H1 (cell line): ENCODE results near the gene FAM200B. TPM values are rescaled to one million over a fixed set of nuclear protein-coding genes. Genes with fewer than 3 reads are reported as not detected.
A peak's percentile ranks its signal among the peaks of the same experiment; 100 is the strongest.

Experiments used
- ATF3 ChIP-seq: IDR thresholded peaks from 2 replicates; pipeline ENCODE4 v1.6.1; 2011; ENCODE audit warnings: low read depth, mild to moderate bottlenecking, low read length; ENCODE audit not compliant: insufficient read depth
- CTCF ChIP-seq, 3 experiments: IDR thresholded peaks; 1 replicate in 2 of 3; 2 replicates in 1 of 3; pipeline versions ENCODE4 v1.5.1 to v1.6.1; 2011; ENCODE audit warnings: low read length in 3 of 3, mild to moderate bottlenecking in 3 of 3, inconsistent platforms in 2 of 3, low read depth in 1 of 3, moderate library complexity in 1 of 3; ENCODE audit not compliant: insufficient read depth in 1 of 3; ENCODE audit errors: control extremely low read depth in 1 of 3
- E2F6 ChIP-seq: IDR thresholded peaks from 2 replicates; pipeline ENCODE4 v1.6.1; 2012; ENCODE audit warnings: inconsistent platforms
- POLR2AphosphoS5 ChIP-seq: IDR thresholded peaks from 2 replicates; pipeline ENCODE4 v1.6.1; 2011; ENCODE audit warnings: low read depth, low read length
- RAD21 ChIP-seq, 2 experiments: IDR thresholded peaks in 1 of 2; conservative IDR thresholded peaks in 1 of 2; 2 replicates each; pipeline ENCODE4 v1.6.1; 2011; ENCODE audit warnings: low read depth in 2 of 2, low read length in 2 of 2, improper control_type of control experiment in 1 of 2, inconsistent platforms in 1 of 2, mild to moderate bottlenecking in 1 of 2, moderate library complexity in 1 of 2
- RFX5 ChIP-seq: IDR thresholded peaks from 2 replicates; pipeline ENCODE4 v1.6.1; 2011; ENCODE audit warnings: low read depth, low read length, improper control_type of control experiment, borderline replicate concordance
- TAF7 ChIP-seq: optimal IDR thresholded peaks from 2 replicates; pipeline ENCODE3; 2011; ENCODE audit warnings: low read depth, mild to moderate bottlenecking, inconsistent platforms, low read length, moderate library complexity, borderline replicate concordance
- TBP ChIP-seq: IDR thresholded peaks from 2 replicates; pipeline ENCODE4 v1.6.1; 2011; ENCODE audit warnings: low read depth, low read length, improper control_type of control experiment
- TEAD4 ChIP-seq: IDR thresholded peaks from 2 replicates; pipeline ENCODE4 v1.6.1; 2012; ENCODE audit warnings: low read depth, low read length, inconsistent platforms, mixed read lengths
- polyA plus RNA-seq, 7 experiments: library from polyadenylated mRNA; depleted of rRNA in 3 of 7; stranded (reverse) in 5 of 7; unstranded in 2 of 7; fragments of >200 nt in 5 of 7; fragments of 200-250 nt in 2 of 7; gene quantifications; 1 replicate in 5 of 7; 2 replicates in 1 of 7; 4 replicates in 1 of 7; pipeline versions ENCODE4 v1.2.1 to v1.2.3, GENCODE V29; 2011 to 2013; ENCODE audit warnings: missing spikeins in 2 of 7, mixed read lengths in 2 of 7
- total RNA-seq: library from RNA; stranded (reverse); fragmentation: NEBNext Ultra II Directional; extraction: Animal tissue kit (Norgen Biotek cat#: 25700); gene quantifications from 2 replicates; pipeline ENCODE4 v1.2.1, GENCODE V29; 2021

Gene FAM200B
- total and polyA plus RNA-seq, 2 of the 8 experiments (the other 6 are each of a cell fraction or from before 2014, with no cell fraction given), result 10.7 to 23.7 TPM

GRCh38 chr4:15656038-15656470, 25.6 kb upstream of the FAM200B start (continued):
- TF ChIP-seq E2F6, result peak; percentile 80
- peak; percentile 9; the same call in 1 of the 2 replicates for TF ChIP-seq POLR2AphosphoS5
- no peak for TF ChIP-seq TAF7
- TF ChIP-seq RAD21 (IDR thresholded peaks at IDR 0.05 in 1 of 2, conservative IDR thresholded peaks at IDR 0.05 in 1 of 2; ENCODE audit: low read depth in 2 of 2, low read length in 2 of 2), result no peak
- TF ChIP-seq TBP, result 0 out of 2 replicates have a peak, but pooled peaks have one; percentile 17
- no peak for TF ChIP-seq TEAD4
- no peak for TF ChIP-seq ATF3
- no peak for TF ChIP-seq RFX5
- no peak for TF ChIP-seq CTCF (IDR thresholded peaks at IDR 0.05; ENCODE audit: control extremely low read depth in 1 of 3, insufficient read depth in 1 of 3, low read depth in 1 of 3, low read length in 3 of 3)
